NCI-H2227 (cell line): Measurements from ENCODE around the gene FYCO1.

ENCODE experiments used
- DNase-seq: peaks from one replicate; lab custom pipeline; 2025; ENCODE audit not compliant: unreplicated experiment; lab: John Stamatoyannopoulos, UW

FYCO1 gene

GRCh38 chr3:45965253-45965652 lies 30.4 kb downstream of the FYCO1 start:
- no peak for DNase-seq

GRCh38 chr3:45964139-45964538 lies 31.5 kb downstream of the FYCO1 start:
- DNase-seq, result no peak

- no peak for DNase-seq
Measured at GRCh38 chr3:45962033-45962432, 33.6 kb downstream of the FYCO1 start.

GRCh38 chr3:45960289-45960688 lies 35.3 kb downstream of the FYCO1 start:
- DNase-seq, result no peak

GRCh38 chr3:45959201-45959600 lies 36.4 kb downstream of the FYCO1 start:
- no peak for DNase-seq

GRCh38 chr3:45958321-45958791 lies 37.3 kb downstream of the FYCO1 start:
- no peak for DNase-seq

GRCh38 chr3:45957586-45957985 lies 38.0 kb downstream of the FYCO1 start:
- peak; percentile 10 for DNase-seq

GRCh38 chr3:45955706-45956105 lies 39.9 kb downstream of the FYCO1 start:
- DNase-seq, result no peak

- DNase-seq, result no peak
Measured at GRCh38 chr3:45955017-45955647, 40.5 kb downstream of the FYCO1 start.

GRCh38 chr3:45954306-45954705 lies 41.3 kb downstream of the FYCO1 start:
- no peak for DNase-seq

- DNase-seq, result no peak
Measured at GRCh38 chr3:45953536-45953935, 42.1 kb downstream of the FYCO1 start.

GRCh38 chr3:45952456-45952855 lies 43.2 kb downstream of the FYCO1 start:
- DNase-seq, result no peak

- DNase-seq, result no peak
Measured at GRCh38 chr3:45951946-45952345, 43.7 kb downstream of the FYCO1 start.

GRCh38 chr3:45950686-45951600 lies 44.7 kb downstream of the FYCO1 start:
- DNase-seq, result no peak

GRCh38 chr3:45950131-45950530 lies 45.5 kb downstream of the FYCO1 start:
- no peak for DNase-seq

- no peak for DNase-seq
Measured at GRCh38 chr3:45949432-45949831, 46.2 kb downstream of the FYCO1 start.

- no peak for DNase-seq
Measured at GRCh38 chr3:45948881-45949280, 46.7 kb downstream of the FYCO1 start.

- DNase-seq, result no peak
Measured at GRCh38 chr3:45948311-45948781, 47.3 kb downstream of the FYCO1 start.

- DNase-seq, result no peak
Measured at GRCh38 chr3:45947361-45947760, 48.3 kb downstream of the FYCO1 start.

GRCh38 chr3:45946875-45947274 lies 48.7 kb downstream of the FYCO1 start:
- DNase-seq, result no peak

GRCh38 chr3:45946307-45946706 lies 49.3 kb downstream of the FYCO1 start:
- no peak for DNase-seq
